ENCODE results near the gene ASCL4. TPM values are rescaled to one million over a fixed set of nuclear protein-coding genes. Genes with fewer than 3 reads are reported as not detected.
A peak's percentile ranks its signal among the peaks of the same experiment; 100 is the strongest.

ASCL4 gene
- total RNA-seq, 1 donor from 2014 or later: not detected

- Mint-ChIP-seq H3K4me3 (ENCODE audit: unreplicated experiment) (no peak overlapping the region), H3K9me3 (ENCODE audit: unreplicated experiment) (no peaks in the 10 kb centered on the region), H3K4me1 (ENCODE audit: unreplicated experiment) (peaks cover 34% of the 10 kb centered on the region), H3K27ac (ENCODE audit: unreplicated experiment) (peak overlapping the region; percentile 3), H3K27me3 (ENCODE audit: unreplicated experiment) (no peaks in the 10 kb centered on the region), H3K36me3 (ENCODE audit: low read depth, unreplicated experiment) (peaks cover 41% of the 10 kb centered on the region)
- TF ChIP-seq, protein P1, sequence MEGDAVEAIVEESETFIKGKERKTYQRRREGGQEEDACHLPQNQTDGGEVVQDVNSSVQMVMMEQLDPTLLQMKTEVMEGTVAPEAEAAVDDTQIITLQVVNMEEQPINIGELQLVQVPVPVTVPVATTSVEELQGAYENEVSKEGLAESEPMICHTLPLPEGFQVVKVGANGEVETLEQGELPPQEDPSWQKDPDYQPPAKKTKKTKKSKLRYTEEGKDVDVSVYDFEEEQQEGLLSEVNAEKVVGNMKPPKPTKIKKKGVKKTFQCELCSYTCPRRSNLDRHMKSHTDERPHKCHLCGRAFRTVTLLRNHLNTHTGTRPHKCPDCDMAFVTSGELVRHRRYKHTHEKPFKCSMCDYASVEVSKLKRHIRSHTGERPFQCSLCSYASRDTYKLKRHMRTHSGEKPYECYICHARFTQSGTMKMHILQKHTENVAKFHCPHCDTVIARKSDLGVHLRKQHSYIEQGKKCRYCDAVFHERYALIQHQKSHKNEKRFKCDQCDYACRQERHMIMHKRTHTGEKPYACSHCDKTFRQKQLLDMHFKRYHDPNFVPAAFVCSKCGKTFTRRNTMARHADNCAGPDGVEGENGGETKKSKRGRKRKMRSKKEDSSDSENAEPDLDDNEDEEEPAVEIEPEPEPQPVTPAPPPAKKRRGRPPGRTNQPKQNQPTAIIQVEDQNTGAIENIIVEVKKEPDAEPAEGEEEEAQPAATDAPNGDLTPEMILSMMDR (IDR thresholded peaks at IDR 0.05; ENCODE audit: unreplicated experiment): no peak
- DNase-seq (ENCODE audit: low spot score): no peak
Observed at GRCh38 chr12:107734139-107734538, 40.4 kb upstream of the ASCL4 start.

DNA sequence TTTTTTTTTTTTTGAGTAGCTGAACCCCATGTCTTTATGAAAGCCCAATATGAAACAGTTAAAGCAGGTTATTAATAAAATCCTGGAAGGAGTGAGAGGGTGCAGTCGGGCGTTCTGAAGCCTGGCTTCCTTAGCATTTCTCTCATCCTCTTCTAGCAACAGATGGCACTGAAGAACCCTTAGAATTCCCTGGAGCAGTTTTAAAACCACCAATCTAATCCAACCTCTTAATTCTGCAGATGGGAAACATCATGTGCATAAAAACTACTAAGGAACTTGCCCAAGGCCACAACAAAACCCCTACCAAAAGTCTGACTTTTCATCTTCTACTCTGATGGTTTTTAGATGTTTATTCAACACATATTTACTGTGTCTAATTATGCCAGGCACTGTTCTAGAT, 38.7 kb upstream of the ASCL4 start:
- TF ChIP-seq, protein P1 (IDR thresholded peaks at IDR 0.05; ENCODE audit: unreplicated experiment): no peak
- peaks cover 45% of the 10 kb centered on the region for H3K36me3 Mint-ChIP-seq (ENCODE audit: low read depth, unreplicated experiment)
- no peak overlapping the region for H3K27ac Mint-ChIP-seq (ENCODE audit: unreplicated experiment)

DNA sequence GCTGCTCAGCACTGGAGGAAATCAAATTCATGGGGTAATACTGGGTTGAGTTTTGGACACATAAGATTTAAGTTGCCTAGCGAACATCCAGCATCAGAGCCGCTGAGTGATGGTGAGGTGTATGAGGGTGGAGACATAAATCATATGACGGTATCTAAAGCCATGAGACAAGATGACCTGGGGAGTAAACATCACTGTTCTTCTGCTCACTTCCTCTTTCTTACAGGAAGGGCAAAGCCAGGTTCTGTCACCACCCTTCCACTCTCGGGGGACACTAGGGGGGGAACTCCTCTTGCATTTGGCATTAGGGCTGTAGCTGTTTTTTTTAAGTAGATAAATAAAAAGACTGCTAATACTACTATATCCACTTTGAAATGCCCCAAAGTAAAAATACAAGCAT, 37.6 kb upstream of the ASCL4 start:
- H3K27me3 Mint-ChIP-seq (ENCODE audit: unreplicated experiment): no peaks in the 10 kb centered on the region
- no peak for DNase-seq (ENCODE audit: low spot score)
- H3K9me3 Mint-ChIP-seq (ENCODE audit: unreplicated experiment): no peaks in the 10 kb centered on the region
- H3K27ac Mint-ChIP-seq (ENCODE audit: unreplicated experiment): no peak overlapping the region
- H3K36me3 Mint-ChIP-seq (ENCODE audit: low read depth, unreplicated experiment): peaks cover 51% of the 10 kb centered on the region
- peaks cover 17% of the 10 kb centered on the region for H3K4me1 Mint-ChIP-seq (ENCODE audit: unreplicated experiment)
- no peak overlapping the region for H3K4me3 Mint-ChIP-seq (ENCODE audit: unreplicated experiment)
- TF ChIP-seq, protein P1 (IDR thresholded peaks at IDR 0.05; ENCODE audit: unreplicated experiment): no peak

More for the DNA sequence above, 38.7 kb upstream of the ASCL4 start:
- no peak overlapping the region for H3K4me3 Mint-ChIP-seq (ENCODE audit: unreplicated experiment)
- H3K9me3 Mint-ChIP-seq (ENCODE audit: unreplicated experiment): no peaks in the 10 kb centered on the region
- H3K4me1 Mint-ChIP-seq (ENCODE audit: unreplicated experiment): peaks cover 26% of the 10 kb centered on the region
- no peak for DNase-seq (ENCODE audit: low spot score)
- no peaks in the 10 kb centered on the region for H3K27me3 Mint-ChIP-seq (ENCODE audit: unreplicated experiment)

GRCh38 chr12:107748472-107748871, 26.0 kb upstream of the ASCL4 start:
- Mint-ChIP-seq H3K27me3 (ENCODE audit: unreplicated experiment) (no peaks in the 10 kb centered on the region), H3K4me3 (ENCODE audit: unreplicated experiment) (no peak overlapping the region), H3K4me1 (ENCODE audit: unreplicated experiment) (no peaks in the 10 kb centered on the region), H3K36me3 (ENCODE audit: low read depth, unreplicated experiment) (peaks cover 14% of the 10 kb centered on the region), H3K27ac (ENCODE audit: unreplicated experiment) (no peak overlapping the region), H3K9me3 (ENCODE audit: unreplicated experiment) (no peaks in the 10 kb centered on the region)
- DNase-seq (ENCODE audit: low spot score): no peak
- TF ChIP-seq, protein P1 (IDR thresholded peaks at IDR 0.05; ENCODE audit: unreplicated experiment): no peak

DNA sequence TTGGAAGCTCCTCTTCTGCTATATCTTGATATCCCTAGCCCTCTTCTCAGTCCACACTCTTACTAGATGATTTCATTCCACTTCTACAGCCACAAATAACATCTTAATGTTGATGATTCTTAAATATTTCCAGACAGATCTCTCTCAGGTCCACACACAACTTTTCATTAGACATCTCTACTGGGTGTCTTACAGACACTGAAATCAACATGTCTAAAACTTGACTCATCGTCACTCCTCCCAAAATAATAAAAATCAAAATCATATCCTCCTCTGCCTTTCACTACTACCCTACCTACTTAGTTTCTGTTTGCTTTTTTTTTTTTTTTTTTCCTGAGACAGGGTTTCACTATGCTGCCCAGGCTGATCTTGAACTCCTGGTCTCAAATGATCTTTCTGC, 25.4 kb upstream of the ASCL4 start:
- DNase-seq (ENCODE audit: low spot score): no peak
- no peak overlapping the region for H3K4me3 Mint-ChIP-seq (ENCODE audit: unreplicated experiment)
- no peaks in the 10 kb centered on the region for H3K27me3 Mint-ChIP-seq (ENCODE audit: unreplicated experiment)
- no peaks in the 10 kb centered on the region for H3K4me1 Mint-ChIP-seq (ENCODE audit: unreplicated experiment)
- H3K27ac Mint-ChIP-seq (ENCODE audit: unreplicated experiment): no peak overlapping the region
- no peaks in the 10 kb centered on the region for H3K9me3 Mint-ChIP-seq (ENCODE audit: unreplicated experiment)
- TF ChIP-seq, protein P1 (IDR thresholded peaks at IDR 0.05; ENCODE audit: unreplicated experiment): no peak
- peaks cover 14% of the 10 kb centered on the region for H3K36me3 Mint-ChIP-seq (ENCODE audit: low read depth, unreplicated experiment)

Measured in endothelial cell (in vitro differentiated cells).